ENCODE data around the gene TSKU.
"Not testable (repeated sequence)": the region's sequence is repeated elsewhere in the genome, so short reads cannot be mapped to it uniquely, and the experiment has no call there.

The TSKU gene

GRCh38 chr11:76825726-76826396 lies 42.7 kb downstream of the TSKU start:
- no peak overlapping the region for H3K4me3 ChIP-seq (IDR thresholded peaks at IDR 0.05; ENCODE audit: insufficient read depth, low read depth, low read length)
- TF ChIP-seq CTCF (conservative IDR thresholded peaks at IDR 0.05; ENCODE audit: low read depth, low read length): no peak
- H3K9ac ChIP-seq: no peak overlapping the region
- H3K4me1 ChIP-seq (ENCODE audit: low read depth, poor library complexity, severe bottlenecking): no peaks in the 10 kb centered on the region
- no peaks in the 10 kb centered on the region for H3K79me2 ChIP-seq (ENCODE audit: insufficient read depth, low read depth)
- no peaks in the 10 kb centered on the region for H3K27me3 ChIP-seq (ENCODE audit: insufficient read depth, low read depth)
- no peak overlapping the region for H2AFZ ChIP-seq (ENCODE audit: low read depth)
- no peaks in the 10 kb centered on the region for H3K36me3 ChIP-seq (ENCODE audit: insufficient read depth)
- H4K20me1 ChIP-seq (ENCODE audit: insufficient read depth): no peaks in the 10 kb centered on the region
- no peak overlapping the region for H3K27ac ChIP-seq
- H3K4me2 ChIP-seq: no peak overlapping the region

GRCh38 chr11:76826508-76826907 lies 43.4 kb downstream of the TSKU start:
- H4K20me1 ChIP-seq (ENCODE audit: insufficient read depth); H3K36me3 ChIP-seq (ENCODE audit: insufficient read depth); H3K4me3 ChIP-seq (IDR thresholded peaks at IDR 0.05; ENCODE audit: insufficient read depth, low read depth, low read length); H3K27me3 ChIP-seq (ENCODE audit: insufficient read depth, low read depth); H3K27ac ChIP-seq; H3K4me2 ChIP-seq; H3K9ac ChIP-seq; H2AFZ ChIP-seq (ENCODE audit: low read depth); H3K4me1 ChIP-seq (ENCODE audit: low read depth, poor library complexity, severe bottlenecking); H3K79me2 ChIP-seq (ENCODE audit: insufficient read depth, low read depth): not testable (repeated sequence)

GRCh38 chr11:76827005-76827404 lies 43.8 kb downstream of the TSKU start:
- H3K9ac ChIP-seq; H2AFZ ChIP-seq (ENCODE audit: low read depth); H3K36me3 ChIP-seq (ENCODE audit: insufficient read depth); H3K27ac ChIP-seq; H3K4me3 ChIP-seq (IDR thresholded peaks at IDR 0.05; ENCODE audit: insufficient read depth, low read depth, low read length); H3K4me2 ChIP-seq; H3K4me1 ChIP-seq (ENCODE audit: low read depth, poor library complexity, severe bottlenecking); H3K79me2 ChIP-seq (ENCODE audit: insufficient read depth, low read depth); H4K20me1 ChIP-seq (ENCODE audit: insufficient read depth); H3K27me3 ChIP-seq (ENCODE audit: insufficient read depth, low read depth): not testable (repeated sequence)

- Histone ChIP-seq H3K27me3 (ENCODE audit: insufficient read depth, low read depth) (no peaks in the 10 kb centered on the region), H3K4me2 (no peak overlapping the region), H3K79me2 (ENCODE audit: insufficient read depth, low read depth) (no peaks in the 10 kb centered on the region), H4K20me1 (ENCODE audit: insufficient read depth) (no peaks in the 10 kb centered on the region), H3K36me3 (ENCODE audit: insufficient read depth) (no peaks in the 10 kb centered on the region), H3K4me1 (ENCODE audit: low read depth, poor library complexity, severe bottlenecking) (no peaks in the 10 kb centered on the region), H3K9ac (no peak overlapping the region), H3K4me3 (IDR thresholded peaks at IDR 0.05; ENCODE audit: insufficient read depth, low read depth, low read length) (no peak overlapping the region), H2AFZ (ENCODE audit: low read depth) (no peak overlapping the region), H3K27ac (no peak overlapping the region)
- no peak for TF ChIP-seq CTCF (conservative IDR thresholded peaks at IDR 0.05; ENCODE audit: low read depth, low read length)
Observed at GRCh38 chr11:76830639-76831327, 47.6 kb downstream of the TSKU start.

- Histone ChIP-seq H3K27ac (no peak overlapping the region), H4K20me1 (ENCODE audit: insufficient read depth) (no peaks in the 10 kb centered on the region), H3K4me1 (ENCODE audit: low read depth, poor library complexity, severe bottlenecking) (no peaks in the 10 kb centered on the region), H3K4me3 (IDR thresholded peaks at IDR 0.05; ENCODE audit: insufficient read depth, low read depth, low read length) (no peak overlapping the region), H2AFZ (ENCODE audit: low read depth) (no peak overlapping the region), H3K27me3 (ENCODE audit: insufficient read depth, low read depth) (no peaks in the 10 kb centered on the region), H3K9ac (no peak overlapping the region), H3K4me2 (no peak overlapping the region), H3K36me3 (ENCODE audit: insufficient read depth) (no peaks in the 10 kb centered on the region), H3K79me2 (ENCODE audit: insufficient read depth, low read depth) (no peaks in the 10 kb centered on the region)
- TF ChIP-seq CTCF (conservative IDR thresholded peaks at IDR 0.05; ENCODE audit: low read depth, low read length): no peak
Observed at GRCh38 chr11:76831686-76832310, 48.6 kb downstream of the TSKU start.

All from KMS-11 (cell line).